ENCODE results near the gene CTIF. TPM values are rescaled to one million over a fixed set of nuclear protein-coding genes. Genes with fewer than 3 reads are reported as not detected.

Gene CTIF
- polyA plus RNA-seq, 3 donors: 0.38 to 8.7 (median 1.2) TPM

DNA sequence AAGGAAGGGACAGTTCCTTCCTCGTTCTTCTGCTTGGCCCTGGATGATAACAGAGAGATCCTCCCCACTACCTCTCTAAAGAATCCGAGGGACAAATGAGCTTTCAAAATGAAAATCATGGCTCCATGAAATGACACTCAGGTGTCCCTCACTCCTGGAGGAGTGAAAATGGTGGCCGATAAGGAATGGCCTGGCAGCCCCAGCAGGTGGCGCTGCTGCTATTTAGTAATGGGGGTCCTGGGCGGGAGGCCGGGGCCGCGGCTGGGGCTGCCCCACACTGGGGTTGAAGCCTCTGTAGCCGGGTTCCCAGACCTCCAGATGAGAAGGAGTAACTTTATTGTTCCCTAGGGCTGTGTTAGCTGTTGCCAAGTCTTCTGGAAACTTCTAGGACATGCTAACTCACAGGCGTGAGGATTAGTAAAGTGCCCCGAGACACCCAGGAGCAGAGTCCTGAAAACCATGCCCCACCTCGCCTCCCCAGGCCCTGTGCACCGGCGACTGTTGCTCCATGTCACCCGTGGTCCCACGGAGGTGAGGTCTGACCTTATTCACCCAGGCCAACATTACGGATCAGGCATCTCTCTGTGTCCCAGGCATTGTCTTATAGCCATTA lies 138.0 kb downstream of the CTIF start:
- H3K27ac ChIP-seq (ENCODE audit: low read depth in 1 of 2, low read length in 2 of 2): peak overlapping the region; percentile 33 to 56

DNA sequence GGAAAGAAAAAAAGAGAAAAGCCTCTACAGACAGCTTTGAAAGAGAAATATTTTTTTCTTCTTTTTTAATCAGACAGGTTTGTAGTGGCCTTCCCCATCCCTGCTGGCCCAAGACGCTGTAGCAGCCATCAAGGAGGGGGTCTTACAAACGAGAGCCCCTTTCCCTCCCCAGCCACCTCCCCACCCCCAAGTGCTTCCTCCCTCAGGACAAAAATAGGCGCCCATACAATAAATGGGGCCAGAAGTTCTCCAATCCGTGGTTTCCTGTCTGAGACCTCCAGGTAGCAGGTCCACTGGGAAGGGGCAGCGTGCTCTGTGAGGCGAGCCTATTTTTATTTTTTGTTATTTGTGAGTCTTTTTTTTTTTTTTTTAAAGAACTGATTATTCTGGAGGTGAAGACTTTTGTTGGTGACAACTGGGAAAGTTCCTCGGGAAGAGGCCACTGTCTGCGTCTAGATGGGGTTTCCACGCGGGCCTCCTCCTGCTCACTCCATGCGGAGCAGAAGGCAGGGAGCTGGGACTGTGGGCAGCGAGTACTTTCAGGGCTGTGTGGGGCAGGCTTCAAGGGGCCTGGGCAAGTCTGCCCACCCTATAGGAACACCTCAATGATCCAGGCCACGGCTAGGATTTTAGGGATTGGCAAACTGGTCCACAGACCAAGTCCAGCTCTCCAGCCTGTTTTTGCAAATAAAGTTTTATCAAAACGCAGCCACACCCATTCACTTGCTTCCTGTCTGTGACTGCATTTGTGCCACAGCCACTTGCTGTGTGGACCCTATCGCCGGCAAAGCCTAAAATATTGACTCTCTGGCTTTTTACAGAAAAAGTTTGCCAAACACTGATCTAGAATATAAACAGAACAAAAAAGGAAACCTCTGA lies 139.6 kb downstream of the CTIF start:
- Histone ChIP-seq H3K27ac (ENCODE audit: low read depth in 1 of 2, low read length in 2 of 2) (peak overlapping the region in 1 of 2 donors; percentile 47), H3K4me2 (replicated peaks; ENCODE audit: extremely low read depth, low read length, poor library complexity, severe bottlenecking) (peak overlapping the region; percentile 20), H3K36me3 (replicated peaks in 1 of 2; ENCODE audit: control insufficient read depth in 1 of 2, insufficient read depth in 2 of 2, low read length in 2 of 2) (no peaks in the 10 kb centered on the region), H3K9me3 (replicated peaks in 1 of 2; ENCODE audit: control insufficient read depth in 1 of 2, insufficient read depth in 1 of 2, low read length in 2 of 2) (no peaks in the 10 kb centered on the region), H3K9ac (ENCODE audit: insufficient read depth, low read length, poor library complexity, severe bottlenecking) (no peak overlapping the region), H4K20me1 (ENCODE audit: insufficient read depth, low read length) (no peaks in the 10 kb centered on the region), H3K27me3 (ENCODE audit: control insufficient read depth in 2 of 2, insufficient read depth in 2 of 2, low read length in 2 of 2) (no peaks in the 10 kb centered on the region), H2AFZ (ENCODE audit: insufficient read depth, low read depth, low read length, poor library complexity, severe bottlenecking) (no peak overlapping the region), H3K4me1 (ENCODE audit: control insufficient read depth in 1 of 2, insufficient read depth in 2 of 2, low read length in 2 of 2) (peaks cover 48 to 56% of the 10 kb centered on the region in 2 donors), H3K4me3 (replicated peaks in 1 of 3; ENCODE audit: low read depth in 2 of 3, low read length in 3 of 3) (peak overlapping the region in 1 of 3 experiments; percentile 5), H3K79me2 (ENCODE audit: insufficient read depth, low read length) (no peaks in the 10 kb centered on the region)
- Mint-ChIP-seq H3K27me3 (ENCODE audit: low read depth in 3 of 3) (peaks cover 1 to 5% (median 1%) of the 10 kb centered on the region in 3 donors), H3K4me1 (peaks cover 60% of the 10 kb centered on the region), H3K27ac (peak overlapping the region in 3 of 7 donors; percentile 42 to 76 (median 50)), H3K36me3 (peaks cover 13 to 20% of the 10 kb centered on the region in 2 donors), H3K9me3 (no peaks in the 10 kb centered on the region), H3K4me3 (no peak overlapping the region)
- 57% methylated on average over 10 of the region's 16 CpGs for WGBS (ENCODE audit: insufficient coverage)
- intact Hi-C loops (cut with micrococcal nuclease): loop anchor here (5.0 to 10.0 kb wide), 6 partner anchors 66 to 1179 kb away; no protein-coding TSS in a partner anchor
- no peak for DNase-seq
- TF ChIP-seq, protein P1, sequence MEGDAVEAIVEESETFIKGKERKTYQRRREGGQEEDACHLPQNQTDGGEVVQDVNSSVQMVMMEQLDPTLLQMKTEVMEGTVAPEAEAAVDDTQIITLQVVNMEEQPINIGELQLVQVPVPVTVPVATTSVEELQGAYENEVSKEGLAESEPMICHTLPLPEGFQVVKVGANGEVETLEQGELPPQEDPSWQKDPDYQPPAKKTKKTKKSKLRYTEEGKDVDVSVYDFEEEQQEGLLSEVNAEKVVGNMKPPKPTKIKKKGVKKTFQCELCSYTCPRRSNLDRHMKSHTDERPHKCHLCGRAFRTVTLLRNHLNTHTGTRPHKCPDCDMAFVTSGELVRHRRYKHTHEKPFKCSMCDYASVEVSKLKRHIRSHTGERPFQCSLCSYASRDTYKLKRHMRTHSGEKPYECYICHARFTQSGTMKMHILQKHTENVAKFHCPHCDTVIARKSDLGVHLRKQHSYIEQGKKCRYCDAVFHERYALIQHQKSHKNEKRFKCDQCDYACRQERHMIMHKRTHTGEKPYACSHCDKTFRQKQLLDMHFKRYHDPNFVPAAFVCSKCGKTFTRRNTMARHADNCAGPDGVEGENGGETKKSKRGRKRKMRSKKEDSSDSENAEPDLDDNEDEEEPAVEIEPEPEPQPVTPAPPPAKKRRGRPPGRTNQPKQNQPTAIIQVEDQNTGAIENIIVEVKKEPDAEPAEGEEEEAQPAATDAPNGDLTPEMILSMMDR (IDR thresholded peaks at IDR 0.05): no peak

More for the DNA sequence above, 138.0 kb downstream of the CTIF start:
- no peaks in the 10 kb centered on the region for H3K27me3 ChIP-seq (ENCODE audit: control insufficient read depth in 2 of 2, insufficient read depth in 2 of 2, low read length in 2 of 2)
- H3K9me3 ChIP-seq (replicated peaks in 1 of 2; ENCODE audit: control insufficient read depth in 1 of 2, insufficient read depth in 1 of 2, low read length in 2 of 2): no peaks in the 10 kb centered on the region
- no peaks in the 10 kb centered on the region for H4K20me1 ChIP-seq (ENCODE audit: insufficient read depth, low read length)
- no peaks in the 10 kb centered on the region for H3K79me2 ChIP-seq (ENCODE audit: insufficient read depth, low read length)
- Mint-ChIP-seq H3K36me3 (peaks cover 9 to 23% of the 10 kb centered on the region in 2 donors), H3K4me1 (peaks cover 76% of the 10 kb centered on the region), H3K27me3 (ENCODE audit: low read depth in 3 of 3) (peaks cover 1 to 4% (median 1%) of the 10 kb centered on the region in 3 donors), H3K4me3 (peak overlapping the region; percentile 26 to 37), H3K9me3 (no peaks in the 10 kb centered on the region), H3K27ac (peak overlapping the region in 3 of 7 donors; percentile 45 to 83 (median 73))
- peak overlapping the region; percentile 39 for H2AFZ ChIP-seq (ENCODE audit: insufficient read depth, low read depth, low read length, poor library complexity, severe bottlenecking)
- H3K9ac ChIP-seq (ENCODE audit: insufficient read depth, low read length, poor library complexity, severe bottlenecking): no peak overlapping the region
- intact Hi-C loops (cut with micrococcal nuclease): loop anchor here (1.0 to 10.0 kb wide), 7 partner anchors 38 to 1180 kb away; no protein-coding TSS in a partner anchor
- peak overlapping the region; percentile 22 for H3K4me2 ChIP-seq (replicated peaks; ENCODE audit: extremely low read depth, low read length, poor library complexity, severe bottlenecking)
- no peaks in the 10 kb centered on the region for H3K36me3 ChIP-seq (replicated peaks in 1 of 2; ENCODE audit: control insufficient read depth in 1 of 2, insufficient read depth in 2 of 2, low read length in 2 of 2)
- peak; percentile 27 to 72 (median 60) for DNase-seq
- TF ChIP-seq, protein P1 (IDR thresholded peaks at IDR 0.05): peak; percentile 92
- H3K4me3 ChIP-seq (replicated peaks in 1 of 3; ENCODE audit: low read depth in 2 of 3, low read length in 3 of 3): no peak overlapping the region
- 40% methylated on average over 13 of the region's 17 CpGs for WGBS (ENCODE audit: insufficient coverage)
- H3K4me1 ChIP-seq (ENCODE audit: control insufficient read depth in 1 of 2, insufficient read depth in 2 of 2, low read length in 2 of 2): peaks cover 59 to 72% of the 10 kb centered on the region in 2 donors
